IMR-90 (cell line): Measurements from ENCODE around the gene RNF41. TPM values are rescaled to one million over a fixed set of nuclear protein-coding genes. Genes with fewer than 3 reads are reported as not detected.

Experiments
- ATAC-seq: fragments of 200-7000 bp; cut with Tn5 transposase; 2 replicates; pipeline ENCODE4 v1.9.1; 2020; ENCODE audit warnings: low read depth, mild to moderate bottlenecking, moderate library complexity
- BruUV-seq: library from RNA; stranded (reverse); fragments of 400-500 nt; replicated peaks from 2 replicates; lab custom pipeline; 2021; lab: Mats Ljungman, UMichigan
- CTCF ChIA-PET: fragments of 300-600 bp; formaldehyde crosslinking; extraction: SDS; loops from one replicate; lab custom pipeline; 2021; ENCODE audit warnings: antibody characterized with exemption; lab: Yijun Ruan, JAX
- POLR2A ChIA-PET: fragments of 300-600 bp; sonication (Branson Sonifier 250); formaldehyde crosslinking; loops from one replicate; lab custom pipeline; 2022; ENCODE audit warnings: antibody characterized with exemption; ENCODE audit not compliant: unreplicated experiment; lab: Charles Lee
- DNase-seq: peaks from one replicate; pipeline ENCODE4 v3.0.0; 2013
- H2AFZ ChIP-seq: replicated peaks from 2 replicates; pipeline ENCODE3; 2013; ENCODE audit warnings: low read length, mild to moderate bottlenecking; ENCODE audit not compliant: poor library complexity
- H2AK5ac ChIP-seq: 2 replicates; pipeline ENCODE4 v1.6.1; 2013; ENCODE audit warnings: low read depth, low read length, inconsistent platforms
- H2AK9ac ChIP-seq: replicated peaks from 2 replicates; pipeline ENCODE3; 2013; ENCODE audit warnings: mild to moderate bottlenecking, low read depth, low read length, moderate library complexity; ENCODE audit not compliant: poor library complexity
- H2BK120ac ChIP-seq: 2 replicates; pipeline ENCODE4 v1.6.1; 2013; ENCODE audit warnings: low read depth, low read length, inconsistent platforms
- H2BK15ac ChIP-seq: 3 replicates; pipeline ENCODE4 v1.6.1; 2013; ENCODE audit warnings: low read depth, low read length, inconsistent platforms
- H2BK20ac ChIP-seq: 2 replicates; pipeline ENCODE4 v1.6.1; 2013; ENCODE audit warnings: low read depth, mild to moderate bottlenecking, inconsistent platforms, low read length, moderate library complexity
- H2BK5ac ChIP-seq: 2 replicates; pipeline ENCODE4 v1.6.1; 2013; ENCODE audit warnings: mild to moderate bottlenecking, low read depth, low read length, inconsistent platforms; ENCODE audit not compliant: poor library complexity, severe bottlenecking
- H3K14ac ChIP-seq: replicated peaks from 2 replicates; pipeline ENCODE4 v1.6.1; 2013; ENCODE audit warnings: low read depth, low read length, inconsistent platforms
- H3K18ac ChIP-seq: 2 replicates; pipeline ENCODE4 v1.6.1; 2013; ENCODE audit warnings: low read depth, low read length, control low read depth
- H3K23ac ChIP-seq: 2 replicates; pipeline ENCODE4 v1.6.1; 2013; ENCODE audit warnings: low read depth, low read length, inconsistent platforms
- H3K27ac ChIP-seq: 2 replicates; pipeline ENCODE4 v1.5.1; 2013; ENCODE audit warnings: mild to moderate bottlenecking, control low read depth, low read length; ENCODE audit not compliant: insufficient read depth
- H3K27me3 ChIP-seq: 2 replicates; pipeline ENCODE4 v1.6.1; 2013; ENCODE audit warnings: low read length; ENCODE audit not compliant: control insufficient read depth, insufficient read depth
- H3K36me3 ChIP-seq: 2 replicates; pipeline ENCODE4 v1.6.1; 2013; ENCODE audit warnings: low read length, mixed read lengths; ENCODE audit not compliant: control insufficient read depth, insufficient read depth
- H3K4ac ChIP-seq: 2 replicates; pipeline ENCODE4 v1.6.1; 2013; ENCODE audit warnings: low read depth, low read length, inconsistent platforms
- H3K4me1 ChIP-seq: 2 replicates; pipeline ENCODE4 v1.6.1; 2013; ENCODE audit warnings: low read length, mixed read lengths; ENCODE audit not compliant: control insufficient read depth, insufficient read depth
- H3K4me2 ChIP-seq: 2 replicates; pipeline ENCODE4 v1.6.1; 2013; ENCODE audit warnings: low read depth, mild to moderate bottlenecking, control low read depth, low read length, moderate library complexity
- H3K4me3 ChIP-seq: 2 replicates; pipeline ENCODE4 v1.5.1; 2013; ENCODE audit warnings: low read depth, mild to moderate bottlenecking, control low read depth, low read length, moderate library complexity; ENCODE audit not compliant: insufficient read depth
- H3K56ac ChIP-seq: 2 replicates; pipeline ENCODE4 v1.6.1; 2013; ENCODE audit warnings: low read length, inconsistent platforms; ENCODE audit not compliant: insufficient read depth; ENCODE audit errors: extremely low read depth
- H3K79me1 ChIP-seq, 2 experiments: 2 replicates each; pipeline ENCODE4 v1.6.1; 2013; ENCODE audit warnings: low read length in 2 of 2, inconsistent platforms in 1 of 2, low read depth in 1 of 2
- H3K9ac ChIP-seq: 2 replicates; pipeline ENCODE4 v1.6.1; 2013; ENCODE audit warnings: low read depth, low read length, control low read depth
- H3K9me1 ChIP-seq: 2 replicates; pipeline ENCODE4 v1.6.1; 2013; ENCODE audit warnings: low read length, inconsistent platforms; ENCODE audit not compliant: insufficient read depth
- H3K9me3 ChIP-seq: 2 replicates; pipeline ENCODE4 v1.6.1; 2013; ENCODE audit warnings: low read length; ENCODE audit not compliant: control insufficient read depth, insufficient read depth
- H4K20me1 ChIP-seq: 2 replicates; pipeline ENCODE4 v1.6.1; 2013; ENCODE audit warnings: low read length, inconsistent platforms; ENCODE audit not compliant: insufficient read depth
- H4K5ac ChIP-seq: 2 replicates; pipeline ENCODE4 v1.6.1; 2013; ENCODE audit warnings: mild to moderate bottlenecking, low read depth, low read length, control low read depth
- H4K8ac ChIP-seq, 2 experiments: 2 replicates each; pipeline ENCODE4 v1.6.1; 2013; ENCODE audit warnings: low read depth in 2 of 2, low read length in 2 of 2, control low read depth in 1 of 2, inconsistent platforms in 1 of 2
- H4K91ac ChIP-seq: 2 replicates; pipeline ENCODE4 v1.6.1; 2013; ENCODE audit warnings: low read depth, low read length, inconsistent platforms; ENCODE audit not compliant: insufficient read depth
- BHLHE40 ChIP-seq: fragments of 150-350 bp; IDR thresholded peaks from 2 replicates; pipeline ENCODE4 v1.6.1; 2016; ENCODE audit warnings: mild to moderate bottlenecking, low read depth, low read length
- ELK1 ChIP-seq: fragments of 150-350 bp; IDR thresholded peaks from 2 replicates; pipeline ENCODE4 v1.6.1; 2016; ENCODE audit warnings: low read depth, mild to moderate bottlenecking, low read length, moderate library complexity, borderline replicate concordance
- FOS ChIP-seq: fragments of 150-350 bp; IDR thresholded peaks from 2 replicates; pipeline ENCODE4 v1.6.1; 2016; ENCODE audit warnings: low read depth, low read length
- MXI1 ChIP-seq: IDR thresholded peaks from 2 replicates; pipeline ENCODE4 v1.6.1; 2012; ENCODE audit warnings: low read depth, mild to moderate bottlenecking, low read length, moderate library complexity, borderline replicate concordance
- POLR2A ChIP-seq: IDR thresholded peaks from 2 replicates; pipeline ENCODE4 v1.6.1; 2012; ENCODE audit warnings: mild to moderate bottlenecking, low read depth, low read length
- SMC3 ChIP-seq: fragments of 150-350 bp; IDR thresholded peaks from 2 replicates; pipeline ENCODE4 v1.6.1; 2016; ENCODE audit warnings: low read depth, mild to moderate bottlenecking, antibody characterized with exemption, low read length, moderate library complexity
- USF2 ChIP-seq: fragments of 150-350 bp; IDR thresholded peaks from 2 replicates; pipeline ENCODE4 v1.6.1; 2017; ENCODE audit warnings: mild to moderate bottlenecking, antibody characterized with exemption, low read length, low read depth
- WGBS, 2 experiments: methylation state at CpG; one replicate each; pipeline versions ENCODE4 v1.1.5 to v1.1.7; 2013; ENCODE audit warnings: missing lambda C conversion rate in 2 of 2; ENCODE audit not compliant: insufficient read length in 1 of 2; ENCODE audit errors: extremely low coverage in 2 of 2; 5-methylcytosine and 5-hydroxymethylcytosine counted together
- dilution Hi-C: fragments of 300-500 bp; cut with HindIII; formaldehyde crosslinking; loops from one replicate; pipeline ENCODE4 v1.14.3; 2018; ENCODE audit warnings: low sequenced_read_pairs; ENCODE audit not compliant: unreplicated experiment
- in situ Hi-C: fragments of 300-500 bp; cut with MboI; formaldehyde crosslinking; loops from 3 replicates; pipeline ENCODE4 v1.14.3; 2019; ENCODE audit warnings: low sequenced_read_pairs, inconsistent platforms, mixed read lengths
- intact Hi-C: fragments of 100-400 bp; cut with micrococcal nuclease; formaldehyde crosslinking; loops from 2 replicates; pipeline ENCODE4 v1.10.0; 2022
- polyA plus RNA-seq, 3 experiments: library from polyadenylated mRNA; depleted of rRNA; stranded (reverse); fragments of >200 nt; gene quantifications; 2 replicates each; pipeline ENCODE4 v1.2.3, GENCODE V29; 2012; ENCODE audit warnings: low replicate concordance in 1 of 3
- total RNA-seq: library from RNA; depleted of rRNA; stranded (reverse); fragments of >200 nt; gene quantifications from 2 replicates; pipeline ENCODE4 v1.2.3, GENCODE V29; 2012

RNF41 gene
- total and polyA plus RNA-seq, 2 of the 4 experiments (the other 2 are of a cell fraction) = 112 to 272 TPM

- Histone ChIP-seq H3K9me3 (no peaks in the 10 kb centered on the region), H3K18ac (peak overlapping the region; percentile 36), H3K4ac (peak overlapping the region; percentile 95), H3K79me1 (peaks cover 19 to 33% of the 10 kb centered on the region in 2 experiments; a peak in 3 of 4 replicates), H3K9ac (peak overlapping the region; percentile 77), H3K27me3 (no peaks in the 10 kb centered on the region), H3K23ac (peak overlapping the region; percentile 91), H3K36me3 (peaks cover 7% of the 10 kb centered on the region), H4K20me1 (peaks cover 14% of the 10 kb centered on the region; the same call in 1 of the 2 replicates), H2AFZ (peak overlapping the region; percentile 100), H2BK5ac (peak overlapping the region; percentile 75), H2BK120ac (peak overlapping the region; percentile 86), H4K5ac (peak overlapping the region; percentile 83), H2BK20ac (peak overlapping the region; percentile 65; the same call in 1 of the 2 replicates), H3K4me2 (peak overlapping the region; percentile 93), H3K14ac (peak overlapping the region; percentile 95), H4K91ac (peak overlapping the region; percentile 83), H2AK5ac (peak overlapping the region; percentile 64; the same call in 1 of the 2 replicates), H3K9me1 (peaks cover 5% of the 10 kb centered on the region; the same call in 1 of the 2 replicates), H3K4me1 (peaks cover 7% of the 10 kb centered on the region), H3K56ac (peak overlapping the region; percentile 61; the same call in 1 of the 2 replicates), H3K4me3 (peak overlapping the region; percentile 86), H4K8ac (peak overlapping the region; percentile 83 to 94), H2BK15ac (peak overlapping the region; percentile 77; the same call in 1 of the 3 replicates), H3K27ac (peak overlapping the region; percentile 83), H2AK9ac (peak overlapping the region; percentile 99)
- TF ChIP-seq SMC3 (no peak), ELK1 (peak; percentile 52; the same call in 1 of the 2 replicates), POLR2A (no peak), FOS (peak; percentile 80), USF2 (no peak), BHLHE40 (peak; percentile 17; the same call in 1 of the 2 replicates), MXI1 (no peak)
- DNase-seq = peak; percentile 85
- in situ Hi-C loops = loop anchor here (5.0 kb wide), 1 partner anchor 63 kb away; the partner anchor contains the start of gene ESYT1
- intact Hi-C loops = loop anchor here (1.0 to 2.0 kb wide), 2 partner anchors 63 to 71 kb away; no protein-coding TSS in a partner anchor
- CTCF ChIA-PET = interaction anchor here (0.6 to 2.6 kb wide), 14 partner anchors 9 to 274 kb away, joined by 3 to 27 read pairs (median 4); partner anchors contain the start of genes ANKRD52, ESYT1, RNF41 and ZC3H10
- WGBS, 2 experiments = no CpG with 5 or more reads among the region's 42 CpGs
- dilution Hi-C loops = no loop called here
- ATAC-seq = peak; percentile 35
- no TSS peak for BruUV-seq
- POLR2A ChIA-PET = interaction anchor here (0.6 to 1.1 kb wide), 3 partner anchors 24 to 72 kb away, joined by 3 to 7 read pairs (median 3); partner anchors contain the start of gene ZC3H10
Observed at GRCh38 chr12:56189918-56190694, 31.6 kb downstream of the RNF41 start.
